IMR-90 (cell line): ENCODE measurements around the gene NUCB1. TPM values are rescaled to one million over a fixed set of nuclear protein-coding genes. Genes with fewer than 3 reads are reported as not detected.

Source experiments
- ATAC-seq: fragments of 200-7000 bp; cut with Tn5 transposase; 2 replicates; pipeline ENCODE4 v1.9.1; 2020; ENCODE audit warnings: low read depth, mild to moderate bottlenecking, moderate library complexity
- BruUV-seq: library from RNA; stranded (reverse); fragments of 400-500 nt; replicated peaks from 2 replicates; lab custom pipeline; 2021; lab: Mats Ljungman, UMichigan
- CTCF ChIA-PET: fragments of 300-600 bp; formaldehyde crosslinking; extraction: SDS; loops from one replicate; lab custom pipeline; 2021; ENCODE audit warnings: antibody characterized with exemption; lab: Yijun Ruan, JAX
- POLR2A ChIA-PET: fragments of 300-600 bp; sonication (Branson Sonifier 250); formaldehyde crosslinking; loops from one replicate; lab custom pipeline; 2022; ENCODE audit warnings: antibody characterized with exemption; ENCODE audit not compliant: unreplicated experiment; lab: Charles Lee
- DNase-seq: peaks from one replicate; pipeline ENCODE4 v3.0.0; 2013
- H2AFZ ChIP-seq: replicated peaks from 2 replicates; pipeline ENCODE3; 2013; ENCODE audit warnings: low read length, mild to moderate bottlenecking; ENCODE audit not compliant: poor library complexity
- H2AK5ac ChIP-seq: 2 replicates; pipeline ENCODE4 v1.6.1; 2013; ENCODE audit warnings: low read depth, low read length, inconsistent platforms
- H2AK9ac ChIP-seq: replicated peaks from 2 replicates; pipeline ENCODE3; 2013; ENCODE audit warnings: mild to moderate bottlenecking, low read depth, low read length, moderate library complexity; ENCODE audit not compliant: poor library complexity
- H2BK120ac ChIP-seq: 2 replicates; pipeline ENCODE4 v1.6.1; 2013; ENCODE audit warnings: low read depth, low read length, inconsistent platforms
- H2BK15ac ChIP-seq: 3 replicates; pipeline ENCODE4 v1.6.1; 2013; ENCODE audit warnings: low read depth, low read length, inconsistent platforms
- H2BK20ac ChIP-seq: 2 replicates; pipeline ENCODE4 v1.6.1; 2013; ENCODE audit warnings: low read depth, mild to moderate bottlenecking, inconsistent platforms, low read length, moderate library complexity
- H2BK5ac ChIP-seq: 2 replicates; pipeline ENCODE4 v1.6.1; 2013; ENCODE audit warnings: mild to moderate bottlenecking, low read depth, low read length, inconsistent platforms; ENCODE audit not compliant: poor library complexity, severe bottlenecking
- H3K14ac ChIP-seq: replicated peaks from 2 replicates; pipeline ENCODE4 v1.6.1; 2013; ENCODE audit warnings: low read depth, low read length, inconsistent platforms
- H3K18ac ChIP-seq: 2 replicates; pipeline ENCODE4 v1.6.1; 2013; ENCODE audit warnings: low read depth, low read length, control low read depth
- H3K23ac ChIP-seq: 2 replicates; pipeline ENCODE4 v1.6.1; 2013; ENCODE audit warnings: low read depth, low read length, inconsistent platforms
- H3K27ac ChIP-seq: 2 replicates; pipeline ENCODE4 v1.5.1; 2013; ENCODE audit warnings: mild to moderate bottlenecking, control low read depth, low read length; ENCODE audit not compliant: insufficient read depth
- H3K27me3 ChIP-seq: 2 replicates; pipeline ENCODE4 v1.6.1; 2013; ENCODE audit warnings: low read length; ENCODE audit not compliant: control insufficient read depth, insufficient read depth
- H3K36me3 ChIP-seq: 2 replicates; pipeline ENCODE4 v1.6.1; 2013; ENCODE audit warnings: low read length, mixed read lengths; ENCODE audit not compliant: control insufficient read depth, insufficient read depth
- H3K4ac ChIP-seq: 2 replicates; pipeline ENCODE4 v1.6.1; 2013; ENCODE audit warnings: low read depth, low read length, inconsistent platforms
- H3K4me1 ChIP-seq: 2 replicates; pipeline ENCODE4 v1.6.1; 2013; ENCODE audit warnings: low read length, mixed read lengths; ENCODE audit not compliant: control insufficient read depth, insufficient read depth
- H3K4me2 ChIP-seq: 2 replicates; pipeline ENCODE4 v1.6.1; 2013; ENCODE audit warnings: low read depth, mild to moderate bottlenecking, control low read depth, low read length, moderate library complexity
- H3K4me3 ChIP-seq: 2 replicates; pipeline ENCODE4 v1.5.1; 2013; ENCODE audit warnings: low read depth, mild to moderate bottlenecking, control low read depth, low read length, moderate library complexity; ENCODE audit not compliant: insufficient read depth
- H3K56ac ChIP-seq: 2 replicates; pipeline ENCODE4 v1.6.1; 2013; ENCODE audit warnings: low read length, inconsistent platforms; ENCODE audit not compliant: insufficient read depth; ENCODE audit errors: extremely low read depth
- H3K79me1 ChIP-seq, 2 experiments: 2 replicates each; pipeline ENCODE4 v1.6.1; 2013; ENCODE audit warnings: low read length in 2 of 2, inconsistent platforms in 1 of 2, low read depth in 1 of 2
- H3K9ac ChIP-seq: 2 replicates; pipeline ENCODE4 v1.6.1; 2013; ENCODE audit warnings: low read depth, low read length, control low read depth
- H3K9me1 ChIP-seq: 2 replicates; pipeline ENCODE4 v1.6.1; 2013; ENCODE audit warnings: low read length, inconsistent platforms; ENCODE audit not compliant: insufficient read depth
- H3K9me3 ChIP-seq: 2 replicates; pipeline ENCODE4 v1.6.1; 2013; ENCODE audit warnings: low read length; ENCODE audit not compliant: control insufficient read depth, insufficient read depth
- H4K20me1 ChIP-seq: 2 replicates; pipeline ENCODE4 v1.6.1; 2013; ENCODE audit warnings: low read length, inconsistent platforms; ENCODE audit not compliant: insufficient read depth
- H4K5ac ChIP-seq: 2 replicates; pipeline ENCODE4 v1.6.1; 2013; ENCODE audit warnings: mild to moderate bottlenecking, low read depth, low read length, control low read depth
- H4K8ac ChIP-seq, 2 experiments: 2 replicates each; pipeline ENCODE4 v1.6.1; 2013; ENCODE audit warnings: low read depth in 2 of 2, low read length in 2 of 2, control low read depth in 1 of 2, inconsistent platforms in 1 of 2
- H4K91ac ChIP-seq: 2 replicates; pipeline ENCODE4 v1.6.1; 2013; ENCODE audit warnings: low read depth, low read length, inconsistent platforms; ENCODE audit not compliant: insufficient read depth
- BHLHE40 ChIP-seq: fragments of 150-350 bp; IDR thresholded peaks from 2 replicates; pipeline ENCODE4 v1.6.1; 2016; ENCODE audit warnings: mild to moderate bottlenecking, low read depth, low read length
- CEBPB ChIP-seq: IDR thresholded peaks from 2 replicates; pipeline ENCODE4 v1.6.1; 2012; ENCODE audit warnings: low read depth, low read length, improper control_type of control experiment
- CHD1 ChIP-seq: IDR thresholded peaks from 2 replicates; pipeline ENCODE4 v1.6.1; 2012; ENCODE audit warnings: low read depth, low read length, improper control_type of control experiment
- ELK1 ChIP-seq: fragments of 150-350 bp; IDR thresholded peaks from 2 replicates; pipeline ENCODE4 v1.6.1; 2016; ENCODE audit warnings: low read depth, mild to moderate bottlenecking, low read length, moderate library complexity, borderline replicate concordance
- FOS ChIP-seq: fragments of 150-350 bp; IDR thresholded peaks from 2 replicates; pipeline ENCODE4 v1.6.1; 2016; ENCODE audit warnings: low read depth, low read length
- POLR2A ChIP-seq: IDR thresholded peaks from 2 replicates; pipeline ENCODE4 v1.6.1; 2012; ENCODE audit warnings: mild to moderate bottlenecking, low read depth, low read length
- RFX5 ChIP-seq: IDR thresholded peaks from 2 replicates; pipeline ENCODE4 v1.8.0; 2012; ENCODE audit warnings: low read depth, mild to moderate bottlenecking, low read length, moderate library complexity
- USF2 ChIP-seq: fragments of 150-350 bp; IDR thresholded peaks from 2 replicates; pipeline ENCODE4 v1.6.1; 2017; ENCODE audit warnings: mild to moderate bottlenecking, antibody characterized with exemption, low read length, low read depth
- WGBS, 2 experiments: methylation state at CpG; one replicate each; pipeline versions ENCODE4 v1.1.5 to v1.1.7; 2013; ENCODE audit warnings: missing lambda C conversion rate in 2 of 2; ENCODE audit not compliant: insufficient read length in 1 of 2; ENCODE audit errors: extremely low coverage in 2 of 2; 5-methylcytosine and 5-hydroxymethylcytosine counted together
- dilution Hi-C: fragments of 300-500 bp; cut with HindIII; formaldehyde crosslinking; loops from one replicate; pipeline ENCODE4 v1.14.3; 2018; ENCODE audit warnings: low sequenced_read_pairs; ENCODE audit not compliant: unreplicated experiment
- in situ Hi-C: fragments of 300-500 bp; cut with MboI; formaldehyde crosslinking; loops from 3 replicates; pipeline ENCODE4 v1.14.3; 2019; ENCODE audit warnings: low sequenced_read_pairs, inconsistent platforms, mixed read lengths
- intact Hi-C: fragments of 100-400 bp; cut with micrococcal nuclease; formaldehyde crosslinking; loops from 2 replicates; pipeline ENCODE4 v1.10.0; 2022
- polyA plus RNA-seq, 3 experiments: library from polyadenylated mRNA; depleted of rRNA; stranded (reverse); fragments of >200 nt; gene quantifications; 2 replicates each; pipeline ENCODE4 v1.2.3, GENCODE V29; 2012; ENCODE audit warnings: low replicate concordance in 1 of 3
- total RNA-seq: library from RNA; depleted of rRNA; stranded (reverse); fragments of >200 nt; gene quantifications from 2 replicates; pipeline ENCODE4 v1.2.3, GENCODE V29; 2012
- TF ChIP-seq, protein P1 (sequence below): conservative IDR thresholded peaks from 2 replicates; pipeline ENCODE4 v1.5.1; 2012; ENCODE audit warnings: mild to moderate bottlenecking, low read depth, low read length, improper control_type of control experiment

The NUCB1 gene
- total and polyA plus RNA-seq, 2 of the 4 experiments (the other 2 are of a cell fraction) = 37.3 to 253 TPM

DNA sequence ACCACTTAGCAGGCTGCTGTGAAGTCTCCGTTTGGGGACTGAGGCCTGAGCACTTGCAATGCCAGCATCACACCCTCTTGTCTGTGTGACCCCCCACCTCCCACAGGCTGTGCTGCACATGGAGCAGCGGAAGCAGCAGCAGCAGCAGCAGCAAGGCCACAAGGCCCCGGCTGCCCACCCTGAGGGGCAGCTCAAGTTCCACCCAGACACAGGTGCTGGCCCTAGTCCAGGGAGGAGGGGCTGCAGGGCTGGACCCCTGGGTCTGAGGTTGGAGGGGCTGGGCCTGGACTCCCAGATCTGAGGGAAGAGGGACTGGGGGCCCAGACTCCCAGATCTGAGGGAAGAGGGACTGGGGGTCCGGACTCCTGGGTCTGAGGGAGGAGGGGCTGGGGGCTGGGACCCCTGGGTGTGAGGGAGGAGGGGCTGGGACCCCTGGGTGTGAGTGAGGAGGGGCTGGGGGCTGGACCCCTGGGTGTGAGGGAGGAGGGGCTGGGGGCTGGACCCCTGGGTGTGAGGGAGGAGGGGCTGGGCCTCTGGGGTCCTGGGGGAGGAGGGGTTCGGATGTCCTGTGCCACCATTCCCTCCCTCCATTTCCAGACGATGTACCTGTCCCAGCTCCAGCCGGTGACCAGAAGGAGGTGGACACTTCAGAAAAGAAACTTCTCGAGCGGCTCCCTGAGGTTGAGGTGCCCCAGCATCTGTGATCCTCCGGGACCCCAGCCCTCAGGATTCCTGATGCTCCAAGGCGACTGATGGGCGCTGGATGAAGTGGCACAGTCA lies 21.8 kb downstream of the NUCB1 start (continued):
- TF ChIP-seq BHLHE40 = no peak
- no peak for TF ChIP-seq POLR2A

DNA sequence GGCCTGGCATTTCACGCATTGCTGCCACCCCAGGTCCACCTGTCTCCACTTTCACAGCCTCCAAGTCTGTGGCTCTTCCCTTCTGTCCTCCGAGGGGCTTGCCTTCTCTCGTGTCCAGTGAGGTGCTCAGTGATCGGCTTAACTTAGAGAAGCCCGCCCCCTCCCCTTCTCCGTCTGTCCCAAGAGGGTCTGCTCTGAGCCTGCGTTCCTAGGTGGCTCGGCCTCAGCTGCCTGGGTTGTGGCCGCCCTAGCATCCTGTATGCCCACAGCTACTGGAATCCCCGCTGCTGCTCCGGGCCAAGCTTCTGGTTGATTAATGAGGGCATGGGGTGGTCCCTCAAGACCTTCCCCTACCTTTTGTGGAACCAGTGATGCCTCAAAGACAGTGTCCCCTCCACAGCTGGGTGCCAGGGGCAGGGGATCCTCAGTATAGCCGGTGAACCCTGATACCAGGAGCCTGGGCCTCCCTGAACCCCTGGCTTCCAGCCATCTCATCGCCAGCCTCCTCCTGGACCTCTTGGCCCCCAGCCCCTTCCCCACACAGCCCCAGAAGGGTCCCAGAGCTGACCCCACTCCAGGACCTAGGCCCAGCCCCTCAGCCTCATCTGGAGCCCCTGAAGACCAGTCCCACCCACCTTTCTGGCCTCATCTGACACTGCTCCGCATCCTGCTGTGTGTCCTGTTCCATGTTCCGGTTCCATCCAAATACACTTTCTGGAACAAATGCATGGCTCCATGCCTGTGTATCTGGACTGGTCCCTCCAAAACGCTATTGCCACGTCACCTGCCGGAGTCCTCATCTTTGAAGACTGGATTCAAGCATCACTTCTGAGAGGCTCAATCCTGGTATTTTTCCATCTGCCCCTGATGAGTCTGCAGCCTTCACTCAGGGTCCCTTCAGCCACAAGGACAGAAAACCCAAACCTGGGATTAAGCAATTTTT lies 22.7 kb downstream of the NUCB1 start:
- BruUV-seq = TSS peak; percentile 94
- DNase-seq (no peak), ATAC-seq (no peak)
- H3K79me1 ChIP-seq = peaks cover 0 to 13% of the 10 kb centered on the region in 2 experiments; a peak in 1 of 4 replicates
- H3K4me2 ChIP-seq = no peak overlapping the region
- no peak overlapping the region for H3K4me3 ChIP-seq
- H2AK5ac ChIP-seq = no peak overlapping the region
- H4K20me1 ChIP-seq = no peaks in the 10 kb centered on the region; the same call in 1 of the 2 replicates
- H3K36me3 ChIP-seq = peaks cover 42% of the 10 kb centered on the region
- no peak overlapping the region for H3K14ac ChIP-seq
- intact Hi-C loops = no loop called here
- H2BK5ac ChIP-seq = no peak overlapping the region
- H3K9me1 ChIP-seq = peaks cover 12% of the 10 kb centered on the region; the same call in 1 of the 2 replicates
- POLR2A ChIA-PET = interaction anchor here (0.6 kb wide), 1 partner anchor 21 kb away, joined by 9 read pairs; no protein-coding TSS in a partner anchor
- H4K8ac ChIP-seq = no peak overlapping the region
- H4K5ac ChIP-seq = no peak overlapping the region
- CTCF ChIA-PET = no interaction called here
- no peak overlapping the region for H3K56ac ChIP-seq
- no peak overlapping the region for H3K9ac ChIP-seq
- H3K18ac ChIP-seq = no peak overlapping the region
- no peaks in the 10 kb centered on the region for H3K9me3 ChIP-seq
- no peak overlapping the region for H3K4ac ChIP-seq
- no peak overlapping the region for H2BK15ac ChIP-seq
- H3K27me3 ChIP-seq = no peaks in the 10 kb centered on the region
- no peak overlapping the region for H2BK20ac ChIP-seq
- no peak overlapping the region for H3K23ac ChIP-seq
- WGBS, 2 experiments = 95% methylated on average over 10 of the region's 18 CpGs; no CpG with 5 or more reads in 1 of the 2 experiments
- no peak overlapping the region for H3K27ac ChIP-seq
- H3K4me1 ChIP-seq = peaks cover 11% of the 10 kb centered on the region
- in situ Hi-C loops = no loop called here
- H2AFZ ChIP-seq = no peak overlapping the region
- H2BK120ac ChIP-seq = no peak overlapping the region
- dilution Hi-C loops = no loop called here
- no peak overlapping the region for H2AK9ac ChIP-seq
- H4K91ac ChIP-seq = no peak overlapping the region
- TF ChIP-seq, protein P1, sequence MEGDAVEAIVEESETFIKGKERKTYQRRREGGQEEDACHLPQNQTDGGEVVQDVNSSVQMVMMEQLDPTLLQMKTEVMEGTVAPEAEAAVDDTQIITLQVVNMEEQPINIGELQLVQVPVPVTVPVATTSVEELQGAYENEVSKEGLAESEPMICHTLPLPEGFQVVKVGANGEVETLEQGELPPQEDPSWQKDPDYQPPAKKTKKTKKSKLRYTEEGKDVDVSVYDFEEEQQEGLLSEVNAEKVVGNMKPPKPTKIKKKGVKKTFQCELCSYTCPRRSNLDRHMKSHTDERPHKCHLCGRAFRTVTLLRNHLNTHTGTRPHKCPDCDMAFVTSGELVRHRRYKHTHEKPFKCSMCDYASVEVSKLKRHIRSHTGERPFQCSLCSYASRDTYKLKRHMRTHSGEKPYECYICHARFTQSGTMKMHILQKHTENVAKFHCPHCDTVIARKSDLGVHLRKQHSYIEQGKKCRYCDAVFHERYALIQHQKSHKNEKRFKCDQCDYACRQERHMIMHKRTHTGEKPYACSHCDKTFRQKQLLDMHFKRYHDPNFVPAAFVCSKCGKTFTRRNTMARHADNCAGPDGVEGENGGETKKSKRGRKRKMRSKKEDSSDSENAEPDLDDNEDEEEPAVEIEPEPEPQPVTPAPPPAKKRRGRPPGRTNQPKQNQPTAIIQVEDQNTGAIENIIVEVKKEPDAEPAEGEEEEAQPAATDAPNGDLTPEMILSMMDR = no peak
- TF ChIP-seq USF2 (no peak), POLR2A (no peak), RFX5 (no peak), CEBPB (no peak), FOS (no peak), CHD1 (no peak), ELK1 (no peak), BHLHE40 (no peak)
